NCI-H1436 treated with DMSO at 0.1 percent for 48 hours (cell line): ENCODE results near the gene SPATA31D1.
"Not testable (repeated sequence)": the region's sequence is repeated elsewhere in the genome, so short reads cannot be mapped to it uniquely, and the experiment has no call there.

Experiments used
- DNase-seq: peaks from one replicate; lab custom pipeline; 2025; lab: John Stamatoyannopoulos, UW

SPATA31D1 gene

GRCh38 chr9:81988472-81988871, at the start of gene SPATA31D1:
SPATA31D1 (plus strand) TSS chr9:81988772; CDS start chr9:81988819, 47 bp downstream.
- not testable (repeated sequence) for DNase-seq

DNA sequence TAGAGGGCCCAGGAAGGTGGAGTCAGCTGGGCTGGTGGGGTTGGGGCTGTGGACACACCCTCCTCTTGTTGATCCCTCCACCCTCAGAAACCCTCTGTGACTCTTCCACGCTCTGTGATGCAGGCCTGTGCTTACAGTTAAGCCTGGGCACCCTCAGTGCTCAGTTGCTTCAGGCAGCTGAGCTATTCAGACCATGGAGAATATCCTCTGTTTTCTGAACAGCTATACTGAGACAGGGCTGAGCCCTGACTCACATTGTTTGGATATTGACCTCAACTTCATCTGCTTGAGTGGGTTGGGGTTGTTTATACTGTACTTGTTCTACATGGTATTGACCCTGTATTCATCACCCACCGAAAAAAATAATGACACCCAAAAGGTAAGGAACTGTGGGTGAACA, 45.2 kb upstream of the SPATA31D1 start, which contains the start of gene SPATA31D3:
Gene SPATA31D3 (plus strand): TSS at position 108 of the 400 bp plus-strand sequence. CDS start 86 bp downstream, at position 194.
- not testable (repeated sequence) for DNase-seq

- not testable (repeated sequence) for DNase-seq
Observed at GRCh38 chr9:81948650-81949049, 39.9 kb upstream of the SPATA31D1 start.

- DNase-seq = no peak
Observed at GRCh38 chr9:81953096-81953495, 35.5 kb upstream of the SPATA31D1 start.

- no peak for DNase-seq
Observed at GRCh38 chr9:81955625-81956024, 32.9 kb upstream of the SPATA31D1 start.

DNA sequence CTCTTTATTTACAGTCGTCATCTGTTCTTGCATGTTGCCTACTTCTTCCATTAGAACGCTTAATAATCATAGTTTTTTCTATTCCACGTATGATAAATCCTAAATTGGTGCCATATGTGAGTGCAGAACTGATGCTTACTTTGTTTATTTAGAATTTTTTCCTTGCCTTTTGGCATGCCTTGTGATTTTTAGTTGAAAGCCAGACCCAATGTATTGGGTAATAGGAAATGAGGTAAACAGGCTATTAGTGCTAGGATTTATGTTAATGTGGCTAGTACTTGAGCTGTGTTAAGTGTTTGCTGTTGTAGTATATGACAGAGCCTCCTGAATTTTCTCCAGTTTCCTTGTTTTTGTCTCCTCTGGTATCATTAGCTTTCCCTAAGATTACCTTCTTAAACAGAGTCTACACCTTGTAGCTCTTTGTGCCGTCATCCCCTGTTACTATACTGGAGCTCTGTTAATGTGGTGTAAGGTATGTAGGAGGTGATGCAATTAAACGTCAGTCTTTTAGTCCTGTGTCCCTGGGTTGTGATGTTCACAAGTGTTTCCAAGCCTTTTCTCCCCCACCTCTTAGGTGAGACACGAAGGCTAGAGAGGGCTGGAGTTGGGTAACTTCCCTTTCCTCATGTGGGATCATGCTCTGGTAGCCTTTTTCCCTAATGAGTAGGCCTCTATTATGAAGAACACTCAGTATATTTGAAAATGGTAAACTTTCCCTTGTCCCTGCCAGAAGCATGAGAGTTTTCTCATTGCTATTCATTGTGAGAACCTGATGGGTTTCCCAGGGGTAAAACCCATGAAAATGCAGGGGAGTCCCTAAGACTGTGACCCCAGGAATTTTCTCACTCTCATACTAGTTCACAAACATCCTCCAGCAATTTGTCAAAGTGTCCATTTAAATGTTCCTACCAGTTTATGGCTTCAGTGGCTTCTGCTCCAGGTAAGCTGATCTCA, 24.1 kb upstream of the SPATA31D1 start:
- no peak for DNase-seq

DNA sequence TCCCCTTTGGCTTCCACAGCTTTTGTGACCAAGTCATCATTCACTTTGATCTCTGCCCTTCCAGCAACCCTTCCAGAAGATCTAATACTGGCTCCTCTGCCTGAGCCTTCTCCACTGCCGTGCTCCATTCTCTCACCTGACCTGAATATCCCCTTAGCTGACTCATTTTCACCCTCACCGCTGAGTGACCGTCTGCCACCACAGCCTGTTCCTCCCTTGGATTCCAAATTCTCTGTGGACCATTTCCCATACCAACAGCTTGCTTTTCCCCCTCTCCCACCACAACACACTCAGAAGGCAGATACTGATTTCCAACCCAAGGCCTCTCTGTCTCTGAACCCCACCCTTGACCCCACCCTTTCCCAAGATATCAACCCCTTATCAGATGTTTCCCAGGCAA, 20.5 kb upstream of the SPATA31D1 start:
- no peak for DNase-seq

GRCh38 chr9:81969971-81970370, 18.6 kb upstream of the SPATA31D1 start:
- no peak for DNase-seq

- DNase-seq = no peak
Observed at GRCh38 chr9:81971727-81972126, 16.8 kb upstream of the SPATA31D1 start.

- DNase-seq = no peak
Observed at GRCh38 chr9:81974764-81975163, 13.8 kb upstream of the SPATA31D1 start.

- no peak for DNase-seq
Observed at GRCh38 chr9:81976351-81976750, 12.2 kb upstream of the SPATA31D1 start.

GRCh38 chr9:81979196-81979595, 9.4 kb upstream of the SPATA31D1 start:
- no peak for DNase-seq

- DNase-seq = no peak
Observed at GRCh38 chr9:81980568-81980967, 8.0 kb upstream of the SPATA31D1 start.

GRCh38 chr9:81981883-81982282, 6.7 kb upstream of the SPATA31D1 start:
- no peak for DNase-seq

DNA sequence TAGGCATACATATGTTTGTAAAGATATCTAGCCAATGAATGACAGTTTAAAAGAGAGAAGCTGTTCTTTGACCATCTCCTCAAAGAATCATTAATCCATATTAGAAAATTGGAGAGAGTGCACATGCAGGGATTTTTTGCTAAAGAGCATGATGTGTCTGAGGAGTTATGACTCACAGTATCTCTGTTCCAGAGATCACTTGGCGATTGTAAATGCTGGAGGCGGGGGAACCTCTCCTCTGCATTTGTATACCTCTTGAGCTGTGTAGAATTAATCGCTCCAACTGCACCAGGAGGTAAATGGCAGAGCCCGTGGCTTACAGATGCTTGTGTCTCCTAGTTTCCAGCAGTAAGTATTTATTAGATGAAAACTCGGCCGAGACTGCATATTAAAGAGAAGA, 3.6 kb upstream of the SPATA31D1 start:
- no peak for DNase-seq

- DNase-seq = no peak
Observed at GRCh38 chr9:81986051-81986450, 2.5 kb upstream of the SPATA31D1 start.

- DNase-seq = no peak
Observed at GRCh38 chr9:81989700-81990099, 1.1 kb downstream of the SPATA31D1 start.

DNA sequence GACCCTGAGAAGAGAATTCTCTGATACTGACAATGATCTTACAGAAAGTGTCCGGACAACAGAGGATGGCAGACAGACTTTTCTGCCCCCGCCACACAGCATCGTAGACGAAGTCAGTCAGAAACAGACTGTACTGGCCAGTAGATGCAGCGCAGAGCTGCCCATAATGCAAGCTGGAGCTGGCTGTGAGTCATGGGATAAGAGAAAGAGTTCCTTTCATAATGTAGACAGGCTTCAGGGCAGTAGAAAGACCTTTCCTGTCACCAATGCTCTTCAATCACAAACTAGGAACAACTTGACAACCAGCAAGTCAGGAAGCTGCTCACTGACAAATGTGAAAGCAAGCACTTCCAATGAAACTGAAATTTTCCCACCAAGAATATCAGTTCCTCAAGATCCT, 5.1 kb downstream of the SPATA31D1 start:
- DNase-seq = no peak

- DNase-seq = no peak
Observed at GRCh38 chr9:81999806-82000205, 11.2 kb downstream of the SPATA31D1 start.

- DNase-seq = no peak
Observed at GRCh38 chr9:82010711-82011110, 22.1 kb downstream of the SPATA31D1 start.

- DNase-seq = no peak
Observed at GRCh38 chr9:82011133-82011532, 22.6 kb downstream of the SPATA31D1 start.

- DNase-seq = no peak
Observed at GRCh38 chr9:82012276-82012675, 23.7 kb downstream of the SPATA31D1 start.

DNA sequence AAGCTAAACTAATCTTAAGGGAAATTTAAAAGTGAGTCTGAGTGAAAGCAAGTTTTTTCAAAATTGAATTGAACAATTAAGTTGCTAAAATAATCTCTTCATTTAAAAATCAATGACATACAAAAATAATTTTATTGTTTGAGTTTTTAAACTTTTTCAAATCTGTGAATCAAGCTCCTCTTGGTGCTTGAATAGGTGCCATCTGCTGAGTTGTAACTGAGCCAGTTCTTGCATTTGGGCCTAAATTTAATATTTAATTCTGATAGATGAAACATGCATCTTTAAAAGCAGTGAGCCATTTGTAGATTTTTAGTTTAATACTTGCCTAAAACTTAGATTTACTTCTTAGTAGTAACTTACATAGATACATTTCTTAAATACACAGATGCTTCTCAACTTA, 31.8 kb downstream of the SPATA31D1 start:
- DNase-seq = no peak

GRCh38 chr9:82021198-82021597, 32.6 kb downstream of the SPATA31D1 start:
- DNase-seq = no peak
